Uterus (tissue), 4 donors: ENCODE measurements around the gene OR8K5. TPM values are rescaled to one million over a fixed set of nuclear protein-coding genes. Genes with fewer than 3 reads are reported as not detected.

Experiments
- DNase-seq, 2 donors: peaks; one replicate each; pipeline ENCODE4 v3.0.0-alpha.2; 2019 to 2020
- H3K27ac ChIP-seq, 2 donors: fragments of 200-600 bp; sonication (generic); 1 replicate in 1 of 2; 2 replicates in 1 of 2; pipeline ENCODE4 v1.5.1; 2016 to 2018
- H3K27me3 ChIP-seq, 2 donors: fragments of 200-600 bp; sonication (generic); one replicate each; pipeline ENCODE4 v1.5.1; 2018 to 2019; ENCODE audit warnings: control low read depth in 1 of 2
- H3K36me3 ChIP-seq, 2 donors: fragments of 200-600 bp; sonication (generic); one replicate each; pipeline ENCODE4 v1.5.1; 2019; ENCODE audit warnings: control low read depth in 1 of 2
- H3K4me1 ChIP-seq, 2 donors: fragments of 200-600 bp; sonication (generic); one replicate each; pipeline ENCODE4 v1.5.1; 2018 to 2019; ENCODE audit warnings: control low read depth in 1 of 2
- H3K4me3 ChIP-seq, 2 donors: fragments of 200-600 bp; sonication (generic); 1 replicate in 1 of 2; 2 replicates in 1 of 2; pipeline ENCODE4 v1.5.1; 2018 to 2019; ENCODE audit warnings: mild to moderate bottlenecking in 1 of 2
- H3K9me3 ChIP-seq, 2 donors: fragments of 200-600 bp; sonication (generic); one replicate each; pipeline ENCODE4 v1.5.1; 2019; ENCODE audit warnings: control low read depth in 1 of 2
- CTCF ChIP-seq, 4 experiments: fragments of 200-600 bp in 2 of 4; fragments of 450-650 bp in 2 of 4; sonication (generic) in 2 of 4; IDR thresholded peaks; one replicate each; pipeline ENCODE4 v1.5.1; 2016 to 2019; ENCODE audit warnings: antibody characterized with exemption in 4 of 4, mild to moderate bottlenecking in 2 of 4, moderate library complexity in 1 of 4
- POLR2A ChIP-seq, 2 donors: fragments of 450-650 bp; IDR thresholded peaks; one replicate each; pipeline ENCODE4 v1.6.1; 2016; ENCODE audit warnings: antibody characterized with exemption in 2 of 2, mild to moderate bottlenecking in 1 of 2, moderate library complexity in 1 of 2
- intact Hi-C: fragments of 100-400 bp; cut with DNase I; formaldehyde crosslinking; loops from one replicate; pipeline ENCODE4 v1.15.1; 2023; ENCODE audit warnings: low total_unique reads
- total RNA-seq, 4 donors: library from RNA; depleted of rRNA in 3 of 4; stranded (reverse); fragments of >200 nt in 3 of 4; gene quantifications; one replicate each; pipeline versions ENCODE4 v1.1.0 to v1.2.4, GENCODE V29; 2014 to 2023
- donor health status: DM: yes; HTN: yes; CAD: no.

Gene OR8K5
- total RNA-seq, 4 donors from 2014 or later: not detected

GRCh38 chr11:56183459-56183858, 23.3 kb upstream of the OR8K5 start:
- Histone ChIP-seq H3K27me3 (no peaks in the 10 kb centered on the region), H3K4me3 (no peak overlapping the region), H3K36me3 (no peaks in the 10 kb centered on the region), H3K4me1 (no peaks in the 10 kb centered on the region), H3K9me3 (peaks cover 0 to 2% of the 10 kb centered on the region in 2 donors), H3K27ac (no peak overlapping the region)
- intact Hi-C loops: no loop called here
- TF ChIP-seq CTCF (IDR thresholded peaks at IDR 0.05) (no peak), POLR2A (IDR thresholded peaks at IDR 0.05) (no peak)
- no peak for DNase-seq

- Histone ChIP-seq H3K4me1 (no peaks in the 10 kb centered on the region), H3K27me3 (no peaks in the 10 kb centered on the region), H3K9me3 (peaks cover 0 to 2% of the 10 kb centered on the region in 2 donors), H3K27ac (no peak within 1 kb of the TSS), H3K36me3 (no peaks in the 10 kb centered on the region), H3K4me3 (no peak within 1 kb of the TSS)
- intact Hi-C loops: no loop called here
- no peak for TF ChIP-seq CTCF (IDR thresholded peaks at IDR 0.05)
- no peak for TF ChIP-seq POLR2A (IDR thresholded peaks at IDR 0.05)
- DNase-seq: no peak
Measured at GRCh38 chr11:56176318-56176717, 16.2 kb upstream of the OR8K5 start, which contains the start of gene OR5J2. Gene OR5J2, plus strand, starts transcription at chr11:56176618. Its CDS starts 0 bp downstream, at chr11:56176618.

- H3K27ac ChIP-seq: no peak overlapping the region
- H3K9me3 ChIP-seq: no peaks in the 10 kb centered on the region
- H3K4me3 ChIP-seq: no peak overlapping the region
- no peak for DNase-seq
- no peaks in the 10 kb centered on the region for H3K27me3 ChIP-seq
- intact Hi-C loops: no loop called here
- no peak for TF ChIP-seq CTCF (IDR thresholded peaks at IDR 0.05)
- TF ChIP-seq POLR2A (IDR thresholded peaks at IDR 0.05): no peak
- no peaks in the 10 kb centered on the region for H3K4me1 ChIP-seq
- no peaks in the 10 kb centered on the region for H3K36me3 ChIP-seq
Measured at GRCh38 chr11:56172256-56172830, 12.2 kb upstream of the OR8K5 start.

- no peaks in the 10 kb centered on the region for H3K27me3 ChIP-seq
- intact Hi-C loops: no loop called here
- no peaks in the 10 kb centered on the region for H3K4me1 ChIP-seq
- H3K27ac ChIP-seq: no peak overlapping the region
- DNase-seq: no peak
- H3K4me3 ChIP-seq: no peak overlapping the region
- no peaks in the 10 kb centered on the region for H3K36me3 ChIP-seq
- TF ChIP-seq POLR2A (IDR thresholded peaks at IDR 0.05): no peak
- TF ChIP-seq CTCF (IDR thresholded peaks at IDR 0.05): no peak
- no peaks in the 10 kb centered on the region for H3K9me3 ChIP-seq
Measured at GRCh38 chr11:56163804-56164203, 3.7 kb upstream of the OR8K5 start.

GRCh38 chr11:56152333-56152732, 7.8 kb downstream of the OR8K5 start:
- no peak for DNase-seq
- Histone ChIP-seq H3K9me3 (no peaks in the 10 kb centered on the region), H3K27me3 (no peaks in the 10 kb centered on the region), H3K4me1 (no peaks in the 10 kb centered on the region), H3K36me3 (no peaks in the 10 kb centered on the region), H3K4me3 (no peak overlapping the region), H3K27ac (no peak overlapping the region)
- TF ChIP-seq CTCF (IDR thresholded peaks at IDR 0.05) (no peak), POLR2A (IDR thresholded peaks at IDR 0.05) (no peak)
- intact Hi-C loops: no loop called here
